Mononuclear cell (primary cell): ENCODE data around the gene SNX1. TPM values are rescaled to one million over a fixed set of nuclear protein-coding genes. Genes with fewer than 3 reads are reported as not detected.
"Not testable (repeated sequence)": the region's sequence is repeated elsewhere in the genome, so short reads cannot be mapped to it uniquely, and the experiment has no call there.

ENCODE experiments used
- H3K27me3 ChIP-seq: 2 replicates; pipeline ENCODE4 v1.6.0; 2011; ENCODE audit warnings: low read length, control low read depth; ENCODE audit not compliant: insufficient read depth
- H3K4me1 ChIP-seq: 2 replicates; pipeline ENCODE4 v1.5.1; 2011; ENCODE audit warnings: mild to moderate bottlenecking, low read length, control low read depth; ENCODE audit not compliant: insufficient read depth
- H3K4me3 ChIP-seq: 2 replicates; pipeline ENCODE4 v1.5.1; 2011; ENCODE audit warnings: mild to moderate bottlenecking, low read length, moderate library complexity
- H3K9me3 ChIP-seq: 2 replicates; pipeline ENCODE4 v1.5.1; 2011; ENCODE audit warnings: low read depth, mild to moderate bottlenecking, control low read depth, low read length
- total RNA-seq: library from RNA; depleted of rRNA; stranded (reverse); fragments of >200 nt; gene quantifications from one replicate; pipeline ENCODE4 v1.2.3, GENCODE V29; 2012

The SNX1 gene, protein sequence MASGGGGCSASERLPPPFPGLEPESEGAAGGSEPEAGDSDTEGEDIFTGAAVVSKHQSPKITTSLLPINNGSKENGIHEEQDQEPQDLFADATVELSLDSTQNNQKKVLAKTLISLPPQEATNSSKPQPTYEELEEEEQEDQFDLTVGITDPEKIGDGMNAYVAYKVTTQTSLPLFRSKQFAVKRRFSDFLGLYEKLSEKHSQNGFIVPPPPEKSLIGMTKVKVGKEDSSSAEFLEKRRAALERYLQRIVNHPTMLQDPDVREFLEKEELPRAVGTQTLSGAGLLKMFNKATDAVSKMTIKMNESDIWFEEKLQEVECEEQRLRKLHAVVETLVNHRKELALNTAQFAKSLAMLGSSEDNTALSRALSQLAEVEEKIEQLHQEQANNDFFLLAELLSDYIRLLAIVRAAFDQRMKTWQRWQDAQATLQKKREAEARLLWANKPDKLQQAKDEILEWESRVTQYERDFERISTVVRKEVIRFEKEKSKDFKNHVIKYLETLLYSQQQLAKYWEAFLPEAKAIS
- 29.2 TPM for total RNA-seq

GRCh38 chr15:64095795-64096667, at the start of gene SNX1:
Gene SNX1, plus strand, starts transcription at chr15:64095982. Its CDS starts 32 bp downstream, at chr15:64096014.
- Histone ChIP-seq H3K4me1 (peaks cover 86% of the 10 kb centered on the region), H3K9me3 (no peaks in the 10 kb centered on the region), H3K4me3 (peak within 1 kb of the TSS; percentile 91), H3K27me3 (no peaks in the 10 kb centered on the region)

- H3K4me1 ChIP-seq = peaks cover 73% of the 10 kb centered on the region
- H3K27me3 ChIP-seq = no peaks in the 10 kb centered on the region
- peak within 1 kb of the TSS; percentile 30 for H3K4me3 ChIP-seq
- no peaks in the 10 kb centered on the region for H3K9me3 ChIP-seq
Observed at GRCh38 chr15:64046421-64047153, 49.2 kb upstream of the SNX1 start, which contains the start of gene DAPK2. Gene DAPK2, minus strand, starts transcription at chr15:64046485. Its CDS starts 6,224 bp downstream, at chr15:64040261.

GRCh38 chr15:64048781-64049460, 46.9 kb upstream of the SNX1 start:
- no peaks in the 10 kb centered on the region for H3K9me3 ChIP-seq
- H3K27me3 ChIP-seq = no peaks in the 10 kb centered on the region
- H3K4me1 ChIP-seq = peaks cover 69% of the 10 kb centered on the region
- no peak overlapping the region for H3K4me3 ChIP-seq

- Histone ChIP-seq H3K9me3 (no peaks in the 10 kb centered on the region), H3K4me1 (peaks cover 54% of the 10 kb centered on the region), H3K4me3 (no peak overlapping the region), H3K27me3 (no peaks in the 10 kb centered on the region)
Observed at GRCh38 chr15:64050281-64051092, 45.3 kb upstream of the SNX1 start.

GRCh38 chr15:64051093-64051402, 44.7 kb upstream of the SNX1 start:
- Histone ChIP-seq H3K4me1 (peaks cover 48% of the 10 kb centered on the region), H3K4me3 (no peak overlapping the region), H3K27me3 (no peaks in the 10 kb centered on the region), H3K9me3 (no peaks in the 10 kb centered on the region)

- Histone ChIP-seq H3K4me1 (peaks cover 46% of the 10 kb centered on the region), H3K27me3 (no peaks in the 10 kb centered on the region), H3K4me3 (no peak overlapping the region), H3K9me3 (no peaks in the 10 kb centered on the region)
Observed at GRCh38 chr15:64051407-64052259, 44.1 kb upstream of the SNX1 start.

- H3K27me3 ChIP-seq = no peaks in the 10 kb centered on the region
- H3K4me1 ChIP-seq = peaks cover 32% of the 10 kb centered on the region
- H3K4me3 ChIP-seq = no peak overlapping the region
- no peaks in the 10 kb centered on the region for H3K9me3 ChIP-seq
Observed at GRCh38 chr15:64052925-64053491, 42.8 kb upstream of the SNX1 start.

DNA sequence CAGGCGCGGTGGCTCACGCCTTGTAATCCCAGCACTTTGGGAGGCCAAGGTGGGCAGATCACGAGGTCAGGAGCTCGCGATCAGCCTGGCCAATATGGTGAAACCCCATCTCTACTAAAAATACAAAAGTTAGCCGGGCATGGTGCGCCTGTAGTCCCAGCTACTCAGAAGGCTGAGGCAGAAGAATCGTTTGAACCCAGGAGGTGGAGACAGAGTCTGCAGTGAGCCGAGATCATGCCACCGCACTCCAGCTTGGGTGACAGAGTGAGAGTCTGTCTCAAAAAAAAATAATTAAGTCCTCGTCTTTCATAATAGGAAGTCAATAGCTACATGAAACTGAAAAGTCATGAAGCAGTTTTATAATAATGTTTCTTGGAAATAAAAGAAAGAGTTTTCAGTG, 42.1 kb upstream of the SNX1 start:
- peaks cover 26% of the 10 kb centered on the region for H3K4me1 ChIP-seq
- H3K27me3 ChIP-seq, H3K9me3 ChIP-seq, H3K4me3 ChIP-seq: not testable (repeated sequence)

DNA sequence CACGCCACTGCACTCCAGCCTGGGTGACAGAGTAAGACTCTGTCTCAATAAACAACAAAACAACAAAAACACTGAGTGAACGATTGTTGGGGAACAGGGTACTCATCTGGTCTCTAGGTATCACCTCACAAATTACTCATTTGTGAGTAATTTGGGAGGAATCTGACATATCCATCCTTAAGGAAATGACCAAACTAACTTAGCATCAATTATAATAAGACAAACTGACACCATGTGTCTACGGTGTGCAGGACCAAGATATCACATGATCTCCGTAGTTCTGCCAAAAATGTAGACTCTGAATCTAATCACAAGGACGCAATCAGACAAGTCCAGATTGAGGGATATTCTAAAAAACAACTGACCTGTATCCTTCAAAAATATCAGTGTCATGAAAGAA, 37.5 kb upstream of the SNX1 start:
- Histone ChIP-seq H3K9me3 (no peaks in the 10 kb centered on the region), H3K27me3 (no peaks in the 10 kb centered on the region), H3K4me3 (no peak overlapping the region), H3K4me1 (peaks cover 12% of the 10 kb centered on the region)

DNA sequence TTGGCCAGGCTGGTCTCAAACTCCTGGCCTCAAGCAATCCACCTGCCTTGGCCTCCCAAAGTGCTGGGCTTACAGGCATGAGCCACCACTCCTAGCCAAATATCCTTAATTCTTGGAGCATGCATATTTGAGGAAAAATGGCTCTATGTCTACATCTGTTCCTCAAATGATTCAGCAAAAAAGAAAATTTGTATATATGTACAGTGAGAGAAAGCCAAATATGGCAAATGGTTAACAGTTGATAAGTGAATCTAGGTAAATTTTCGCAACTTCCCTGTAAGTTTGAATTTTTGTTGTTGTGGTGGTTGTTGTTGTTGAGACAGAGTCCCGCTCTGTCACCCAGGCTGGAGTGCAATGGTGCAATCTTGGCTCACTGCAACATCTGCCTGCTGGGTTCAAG, 36.7 kb upstream of the SNX1 start:
- not testable (repeated sequence) for H3K4me3 ChIP-seq, H3K9me3 ChIP-seq, H3K27me3 ChIP-seq
- peaks cover 12% of the 10 kb centered on the region for H3K4me1 ChIP-seq

- Histone ChIP-seq H3K27me3 (no peaks in the 10 kb centered on the region), H3K4me1 (peaks cover 12% of the 10 kb centered on the region), H3K4me3 (no peak overlapping the region), H3K9me3 (no peaks in the 10 kb centered on the region)
Observed at GRCh38 chr15:64060716-64061115, 35.1 kb upstream of the SNX1 start.

DNA sequence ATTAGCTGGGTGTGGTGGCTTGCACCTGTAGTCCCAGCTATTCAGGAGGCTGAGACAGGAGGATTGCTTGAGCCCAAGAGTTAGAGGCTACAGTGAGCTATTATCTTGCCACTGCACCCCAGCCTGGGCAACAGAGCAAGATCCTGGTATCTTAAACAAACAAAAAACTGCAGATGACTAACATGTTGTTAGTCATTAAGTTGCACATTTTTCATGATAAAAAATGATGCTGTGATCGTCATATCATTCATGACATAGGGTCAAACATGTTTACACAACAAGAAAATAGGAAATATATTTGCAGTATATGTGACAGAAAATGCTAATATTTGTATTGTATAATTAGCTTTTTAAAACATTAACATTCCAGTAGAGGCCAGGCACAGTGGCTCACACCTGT, 29.3 kb upstream of the SNX1 start:
- Histone ChIP-seq H3K4me1 (peaks cover 31% of the 10 kb centered on the region), H3K9me3 (no peaks in the 10 kb centered on the region), H3K27me3 (no peaks in the 10 kb centered on the region), H3K4me3 (no peak overlapping the region)

DNA sequence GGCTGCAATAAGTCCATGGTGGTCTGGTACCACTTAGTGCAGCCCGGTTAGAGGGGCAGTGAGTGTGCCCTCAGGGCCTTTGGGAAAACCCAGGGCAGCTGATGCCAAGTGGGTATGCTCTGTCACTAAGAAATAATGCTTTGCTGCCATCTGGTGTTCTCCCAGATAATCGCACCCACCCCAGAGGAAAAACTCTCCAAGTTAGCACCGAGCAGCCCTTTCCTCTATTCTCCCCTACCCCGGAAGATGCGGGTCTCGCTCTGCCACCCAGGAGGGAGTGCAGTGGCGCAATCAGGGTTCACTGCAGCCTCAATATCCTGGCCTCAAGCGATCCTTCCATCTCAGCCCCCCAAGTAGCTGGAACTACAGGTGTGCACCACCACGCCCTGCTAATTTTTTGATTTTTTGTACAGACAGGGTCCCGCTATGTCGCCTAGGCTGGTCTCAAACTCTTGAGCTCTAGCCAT, 28.2 kb upstream of the SNX1 start:
- no peaks in the 10 kb centered on the region for H3K27me3 ChIP-seq
- no peaks in the 10 kb centered on the region for H3K9me3 ChIP-seq
- H3K4me1 ChIP-seq = peaks cover 36% of the 10 kb centered on the region
- H3K4me3 ChIP-seq = no peak overlapping the region
